GM19468 (cell line): ENCODE results near the gene WDR76.
A peak's percentile ranks its signal among the peaks of the same experiment; 100 is the strongest.
"Not testable (repeated sequence)": the region's sequence is repeated elsewhere in the genome, so short reads cannot be mapped to it uniquely, and the experiment has no call there.

Experiments used
- ATAC-seq: cut with Tn5 transposase; IDR thresholded peaks from one replicate; pipeline ENCODE4 v1.9.1; 2021; ENCODE audit warnings: mild to moderate bottlenecking, moderate library complexity, moderate number of reproducible peaks; ENCODE audit not compliant: unreplicated experiment; ENCODE audit errors: extremely low read depth

Gene WDR76

DNA sequence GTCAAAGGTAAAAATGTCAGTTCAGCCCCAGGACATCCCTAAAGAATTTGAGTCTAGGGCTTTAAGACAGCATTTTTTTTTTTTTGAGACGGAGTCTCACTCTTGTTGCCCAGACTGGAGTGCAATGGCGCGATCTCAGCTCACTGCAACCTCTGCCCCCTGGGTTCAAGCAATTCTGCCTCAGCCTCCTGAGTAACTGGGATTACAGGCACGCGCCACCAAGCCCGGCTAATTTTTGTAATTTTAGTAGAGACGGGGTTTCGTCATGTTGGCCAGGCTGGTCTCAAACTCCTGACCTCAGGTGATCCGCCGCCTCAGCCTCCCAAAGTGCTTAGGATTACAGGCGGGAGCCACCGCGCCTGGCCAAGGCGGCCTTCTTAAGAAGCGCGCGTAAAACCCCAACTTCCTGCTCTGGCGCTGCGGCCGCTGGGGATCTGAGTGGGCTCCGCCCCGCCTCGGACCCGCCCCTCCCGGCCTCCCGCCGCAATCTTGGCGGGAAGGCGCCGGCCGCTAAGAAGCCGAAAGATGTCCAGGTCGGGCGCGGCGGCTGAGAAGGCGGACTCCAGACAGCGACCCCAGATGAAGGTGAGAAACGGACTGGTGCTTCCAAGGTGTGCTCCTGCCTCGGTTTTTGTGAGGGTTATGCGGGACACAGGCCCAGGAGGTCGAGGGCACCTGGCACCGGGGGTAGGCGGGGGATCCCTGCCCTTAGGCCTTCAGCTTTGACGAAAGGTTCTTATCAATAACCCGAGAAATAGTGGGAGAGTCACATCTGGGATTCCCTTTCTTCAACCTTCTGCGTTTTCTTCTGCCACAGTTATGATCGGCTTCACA lies at the start of gene WDR76:
Gene WDR76, plus strand, starts transcription at position 495 of the 834 bp plus-strand sequence. Its CDS starts 31 bp downstream, at position 526.
- ATAC-seq = no peak

DNA sequence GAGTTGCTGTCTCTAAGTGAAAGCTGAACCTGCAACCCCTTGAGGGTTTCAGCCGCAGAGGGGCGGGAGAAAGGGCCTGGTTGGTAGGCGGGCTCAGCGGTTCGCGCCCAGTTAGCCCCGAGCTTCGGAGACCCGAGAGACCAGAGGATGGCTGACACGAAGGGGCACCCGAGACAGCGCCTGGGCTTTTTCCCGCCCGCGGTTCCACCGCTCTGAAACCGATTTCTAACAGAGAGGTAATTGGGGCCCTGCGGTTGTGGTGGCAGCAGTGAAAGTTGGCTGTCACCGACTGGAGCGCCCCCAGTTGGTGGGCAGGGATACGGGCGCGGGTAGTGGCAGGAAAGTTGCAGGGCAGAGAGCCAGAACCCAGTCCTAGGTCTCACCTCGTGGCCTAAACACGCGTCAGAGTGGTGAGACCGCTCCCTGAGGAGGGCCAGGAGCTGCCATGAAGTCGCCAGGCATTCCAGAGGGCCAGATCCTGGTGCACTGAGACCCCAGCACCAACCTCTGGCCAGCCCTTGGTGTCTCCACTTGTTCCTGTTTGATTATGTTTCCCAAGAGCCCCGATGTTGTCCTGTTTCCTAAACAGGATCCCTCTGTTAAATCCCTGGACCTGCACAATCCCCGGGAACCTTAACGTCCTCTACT lies 49.4 kb upstream of the WDR76 start:
- ATAC-seq = peak; percentile 26

- no peak for ATAC-seq
Observed at GRCh38 chr15:43779016-43779415, 47.8 kb upstream of the WDR76 start.

- no peak for ATAC-seq
Observed at GRCh38 chr15:43789409-43789808, 37.4 kb upstream of the WDR76 start.

DNA sequence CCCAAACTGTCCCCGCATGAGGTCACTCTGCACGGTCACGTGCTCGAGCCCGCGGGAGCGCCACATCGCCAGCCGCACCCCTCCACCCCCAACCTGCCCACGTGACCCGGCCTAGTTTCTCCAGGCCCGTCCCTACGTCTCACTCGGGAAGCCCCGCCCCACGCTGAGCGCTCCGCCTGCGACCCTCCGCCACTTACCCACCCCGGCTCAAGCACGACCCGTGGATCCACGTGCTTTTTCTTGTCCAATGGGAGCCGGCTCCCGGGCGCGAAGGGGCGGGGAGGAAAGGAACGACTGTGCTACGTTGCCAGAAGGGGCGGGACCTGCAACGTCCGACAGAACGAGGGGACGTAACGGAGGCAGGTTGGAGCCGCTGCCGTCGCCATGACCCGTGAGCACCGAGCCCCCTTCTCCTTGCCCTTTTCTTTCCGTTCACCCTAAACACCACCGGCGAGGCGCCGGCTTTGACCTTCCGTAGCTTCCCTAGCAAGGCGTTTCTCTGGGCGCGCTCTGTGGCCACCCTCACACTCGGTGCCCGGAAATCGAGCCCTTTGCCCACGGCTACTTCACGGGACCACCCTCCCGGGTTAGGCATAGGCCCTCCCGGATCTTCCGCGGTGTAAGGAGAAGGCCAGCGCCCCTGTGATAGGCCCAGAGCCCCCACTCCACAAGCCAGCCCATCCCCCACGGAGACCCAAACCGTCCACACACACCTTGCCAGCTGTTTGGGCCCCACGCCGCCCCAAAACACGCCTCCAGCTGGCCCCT lies 34.6 kb upstream of the WDR76 start, which contains the start of gene SERF2:
Gene SERF2, plus strand, starts transcription at position 328 of the 768 bp plus-strand sequence. Its CDS starts 57 bp downstream, at position 385.
- peak; percentile 70 for ATAC-seq

GRCh38 chr15:43792761-43793476 lies 33.9 kb upstream of the WDR76 start:
- ATAC-seq = no peak

DNA sequence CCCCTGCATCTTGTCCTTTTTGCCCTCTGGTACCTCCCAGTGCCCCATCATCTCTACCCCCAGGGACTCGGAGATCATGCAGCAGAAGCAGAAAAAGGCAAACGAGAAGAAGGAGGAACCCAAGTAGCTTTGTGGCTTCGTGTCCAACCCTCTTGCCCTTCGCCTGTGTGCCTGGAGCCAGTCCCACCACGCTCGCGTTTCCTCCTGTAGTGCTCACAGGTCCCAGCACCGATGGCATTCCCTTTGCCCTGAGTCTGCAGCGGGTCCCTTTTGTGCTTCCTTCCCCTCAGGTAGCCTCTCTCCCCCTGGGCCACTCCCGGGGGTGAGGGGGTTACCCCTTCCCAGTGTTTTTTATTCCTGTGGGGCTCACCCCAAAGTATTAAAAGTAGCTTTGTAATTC lies 33.2 kb upstream of the WDR76 start:
- ATAC-seq = no peak

GRCh38 chr15:43794269-43795037 lies 32.3 kb upstream of the WDR76 start:
- no peak for ATAC-seq

GRCh38 chr15:43795197-43795596 lies 31.6 kb upstream of the WDR76 start:
- ATAC-seq = no peak

- no peak for ATAC-seq
Observed at GRCh38 chr15:43795997-43796396, 30.8 kb upstream of the WDR76 start.

GRCh38 chr15:43796566-43796965 lies 30.2 kb upstream of the WDR76 start:
- ATAC-seq = no peak

DNA sequence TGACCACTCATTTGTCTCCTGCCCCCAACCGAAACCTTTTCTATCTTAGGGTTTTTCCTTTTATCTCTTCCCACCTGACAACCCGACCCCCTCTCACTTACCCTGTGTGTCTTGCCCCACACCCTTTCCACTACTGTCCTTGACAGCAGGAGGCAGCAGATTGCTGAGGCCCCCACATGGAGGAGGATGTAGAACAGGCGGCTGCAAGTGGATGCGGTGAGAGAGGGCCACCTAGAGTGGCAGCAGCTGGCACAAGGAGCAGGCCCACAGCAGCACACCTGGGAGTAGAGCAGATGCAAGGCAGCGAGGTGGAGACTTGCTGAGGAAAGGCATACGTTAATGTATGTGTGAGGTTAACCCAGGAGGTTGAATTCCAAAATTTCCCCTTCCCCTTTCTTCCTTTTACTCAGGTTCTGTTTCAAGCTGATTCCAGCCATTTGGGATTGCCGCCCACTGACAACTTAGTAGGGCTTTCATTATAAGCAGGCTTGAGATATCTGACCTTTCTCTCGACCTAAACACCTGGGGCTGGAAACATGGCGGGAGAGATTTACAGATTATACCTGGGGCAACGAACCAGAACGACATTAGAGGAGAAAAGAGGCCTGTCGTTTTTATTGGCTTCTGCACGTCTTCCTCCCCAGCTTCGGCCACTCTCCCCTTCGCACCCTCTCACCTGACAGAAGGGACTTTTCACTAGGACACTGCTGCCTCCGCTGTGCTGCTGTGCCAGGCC lies 27.4 kb upstream of the WDR76 start:
- no peak for ATAC-seq

GRCh38 chr15:43799945-43800285 lies 26.9 kb upstream of the WDR76 start, which contains the start of gene SERINC4:
SERINC4 (minus strand) TSS chr15:43800220; CDS start chr15:43799986, 234 bp downstream.
- no peak for ATAC-seq

GRCh38 chr15:43800286-43801141 lies 26.3 kb upstream of the WDR76 start, which contains the start of gene HYPK:
HYPK (plus strand) TSS chr15:43800599; CDS start chr15:43800623, 24 bp downstream.
- ATAC-seq = peak; percentile 87

DNA sequence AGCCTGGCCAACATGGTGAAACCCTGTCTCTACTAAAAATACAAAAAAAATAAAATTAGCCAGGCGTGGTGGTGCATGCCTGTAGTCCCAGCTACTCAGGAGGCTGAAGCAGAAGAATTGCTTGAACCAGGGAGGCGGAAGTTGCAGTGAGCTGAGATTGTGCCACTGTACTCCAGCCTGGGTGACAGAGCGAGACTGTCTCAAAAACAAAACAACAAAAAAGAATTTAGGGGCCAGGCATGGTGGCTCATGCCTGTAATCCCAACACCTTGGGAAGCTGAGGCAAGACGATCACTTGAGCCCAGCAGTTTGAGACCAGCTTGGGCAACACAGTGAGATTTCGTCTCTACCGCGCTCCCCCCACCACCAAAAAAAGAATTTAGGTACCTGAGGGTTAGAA lies 24.1 kb upstream of the WDR76 start:
- not testable (repeated sequence) for ATAC-seq

DNA sequence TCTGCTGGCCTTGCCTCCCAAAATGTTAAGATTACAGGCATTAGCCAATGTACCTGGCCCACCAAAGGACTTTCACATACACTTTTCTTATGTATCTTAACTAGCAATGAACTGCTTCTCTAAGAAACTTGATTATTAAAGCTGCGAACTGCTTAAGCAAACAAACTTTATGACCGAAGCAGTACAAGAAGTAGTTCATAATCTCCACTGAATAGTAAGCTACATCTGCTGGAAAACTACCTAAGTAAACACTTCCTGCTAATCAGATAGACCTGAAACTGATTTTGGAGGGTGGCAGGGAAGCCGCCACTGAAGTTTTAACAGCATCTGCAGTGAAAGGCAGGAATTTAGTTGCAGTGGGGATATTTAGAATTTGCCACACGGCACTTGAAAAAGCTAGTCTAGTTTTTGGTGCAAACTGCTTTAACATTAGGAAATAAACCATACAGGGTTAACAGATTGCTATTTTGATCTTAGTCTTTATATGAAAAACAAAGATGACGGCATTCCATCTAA lies 18.3 kb upstream of the WDR76 start:
- no peak for ATAC-seq

GRCh38 chr15:43808960-43809678 lies 17.7 kb upstream of the WDR76 start:
- ATAC-seq = peak; percentile 40
